NCI-H128 (cell line): ENCODE data around the gene VPS13D.

Experiments
- DNase-seq: peaks from one replicate; lab custom pipeline; 2025; ENCODE audit not compliant: unreplicated experiment; lab: John Stamatoyannopoulos, UW

VPS13D gene

DNA sequence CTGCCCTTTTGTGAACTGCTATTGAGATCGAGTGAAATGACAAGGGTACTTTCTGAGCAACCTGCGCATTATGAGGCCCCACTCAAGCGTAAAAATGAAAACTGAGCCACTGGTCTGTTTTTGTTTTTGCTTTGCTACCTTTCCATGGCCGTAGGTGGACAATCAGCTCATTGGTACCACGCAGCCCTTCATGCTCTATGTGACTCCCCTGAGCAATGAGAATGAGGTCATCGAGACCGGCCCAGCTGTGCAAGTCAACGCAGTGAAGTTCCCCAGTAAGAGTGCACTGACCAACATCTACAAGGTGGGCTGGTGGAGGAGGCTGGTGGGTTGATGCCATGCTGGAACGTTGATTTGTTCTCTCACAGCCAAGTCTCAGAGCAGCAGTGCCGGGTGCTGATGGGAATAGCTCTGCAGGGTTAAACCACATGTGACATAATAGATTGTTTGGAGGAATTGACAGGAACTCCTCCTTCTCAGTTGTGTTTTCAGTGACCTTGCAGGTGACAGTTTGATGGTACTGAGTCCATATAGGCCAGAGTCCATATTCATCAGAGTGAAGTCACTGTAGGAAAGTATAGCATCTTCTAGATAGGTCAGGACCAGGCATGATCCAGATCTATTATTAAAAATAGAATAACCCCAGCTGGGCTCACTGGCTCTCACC, 170.3 kb downstream of the VPS13D start:
- DNase-seq: peak; percentile 19

DNA sequence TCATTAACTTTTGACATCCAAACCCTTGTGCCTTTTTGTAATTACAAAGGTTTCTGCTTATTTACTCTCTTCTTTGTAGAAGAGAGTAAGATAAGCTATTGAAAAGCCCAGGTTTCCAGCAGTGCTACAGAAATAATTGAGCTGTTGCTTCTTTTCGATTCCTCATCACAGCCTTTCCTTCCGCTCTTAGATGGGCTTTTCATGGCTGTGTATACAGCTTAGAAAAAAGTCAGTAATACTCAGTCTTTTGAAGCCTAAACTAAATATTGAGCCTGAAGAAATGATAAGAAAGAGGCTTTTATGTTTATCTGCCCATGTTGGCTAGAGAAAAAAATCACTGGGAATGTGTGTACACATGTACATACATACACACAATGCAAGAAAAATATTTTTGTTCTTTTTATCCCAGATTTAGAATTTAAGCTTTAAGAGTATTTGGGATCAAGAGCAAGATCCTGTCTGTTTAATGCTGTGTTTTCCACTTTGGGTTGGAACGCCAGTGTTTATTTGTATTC, 172.4 kb downstream of the VPS13D start:
- DNase-seq: no peak

DNA sequence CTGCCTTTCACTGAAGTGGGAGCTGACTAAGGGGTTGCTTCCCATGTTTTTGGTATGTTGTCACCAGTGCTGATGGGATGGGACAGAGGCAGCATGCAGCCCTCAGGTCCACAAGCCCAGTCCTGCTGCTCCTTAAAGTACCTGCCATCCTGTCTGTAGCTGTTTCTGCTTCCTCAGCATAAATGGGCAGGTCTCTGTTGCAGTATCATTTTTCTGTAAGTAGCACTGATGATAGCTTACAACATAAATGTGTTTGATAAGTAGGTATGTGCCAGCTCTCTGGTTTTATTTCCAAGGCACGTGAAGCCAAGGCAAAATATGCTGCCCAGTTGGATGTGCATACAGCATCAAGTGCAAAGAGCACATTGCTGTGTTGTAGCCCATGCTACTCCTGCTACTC, 173.0 kb downstream of the VPS13D start:
- no peak for DNase-seq

DNA sequence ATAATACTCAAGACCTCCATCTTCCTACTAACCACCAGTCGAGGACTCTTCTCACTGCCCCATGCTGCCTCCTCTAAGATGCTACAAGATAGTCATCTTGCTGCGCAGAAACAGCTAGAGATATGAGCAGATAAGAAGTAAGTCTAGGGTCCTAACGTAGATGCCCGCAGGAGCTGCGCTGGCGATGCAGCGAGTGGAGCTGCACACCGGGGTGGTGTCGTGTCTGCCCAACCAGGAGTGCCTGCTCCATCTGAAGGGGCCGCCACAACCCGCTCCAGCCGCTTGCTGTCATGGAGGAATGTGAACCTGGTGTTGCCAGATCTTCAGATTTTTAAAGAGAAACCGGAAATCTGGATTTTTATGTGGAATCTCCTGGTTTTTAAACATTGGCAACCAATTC, 175.1 kb downstream of the VPS13D start:
- no peak for DNase-seq

DNA sequence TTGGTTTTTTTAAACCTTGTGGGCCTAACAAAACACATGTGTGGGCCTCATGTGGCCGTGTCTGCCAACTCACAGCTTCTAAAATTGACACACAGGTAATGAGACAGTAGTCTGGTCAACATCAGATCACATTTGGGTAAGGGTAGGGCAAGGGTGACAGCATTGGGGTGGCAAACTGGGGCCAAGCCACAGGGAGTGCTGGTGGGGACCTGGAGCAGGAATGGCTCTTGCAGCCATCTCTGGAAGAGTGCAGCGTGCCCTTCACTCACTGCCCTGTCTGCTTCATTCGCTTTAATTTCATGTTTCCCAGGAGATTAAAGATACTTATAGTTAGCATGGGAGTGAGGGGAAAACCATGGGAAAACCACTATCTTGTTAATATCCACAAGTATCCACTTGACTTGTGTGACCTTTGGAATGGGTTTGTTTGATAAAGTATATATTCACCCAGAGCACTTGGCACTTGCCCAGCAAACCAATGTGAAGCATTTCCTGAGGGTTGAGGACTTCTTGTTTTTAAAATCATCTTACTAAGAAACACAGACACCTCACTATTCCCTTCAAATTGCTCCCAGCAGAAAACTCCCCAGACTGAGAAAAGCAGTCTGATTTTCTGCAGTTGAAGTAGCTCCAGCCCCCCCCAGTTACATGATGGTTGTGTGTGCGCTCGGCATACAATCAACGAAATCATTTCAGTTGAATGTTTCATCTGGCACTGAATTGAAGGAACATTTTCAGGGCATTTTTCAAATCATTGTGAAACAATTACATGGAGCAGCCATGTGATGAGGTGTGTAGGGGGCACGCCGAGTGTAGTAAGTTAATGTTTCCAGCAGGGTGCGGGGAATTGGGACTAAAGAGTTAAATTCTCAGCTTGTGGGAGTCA, 175.7 kb downstream of the VPS13D start:
- no peak for DNase-seq

DNA sequence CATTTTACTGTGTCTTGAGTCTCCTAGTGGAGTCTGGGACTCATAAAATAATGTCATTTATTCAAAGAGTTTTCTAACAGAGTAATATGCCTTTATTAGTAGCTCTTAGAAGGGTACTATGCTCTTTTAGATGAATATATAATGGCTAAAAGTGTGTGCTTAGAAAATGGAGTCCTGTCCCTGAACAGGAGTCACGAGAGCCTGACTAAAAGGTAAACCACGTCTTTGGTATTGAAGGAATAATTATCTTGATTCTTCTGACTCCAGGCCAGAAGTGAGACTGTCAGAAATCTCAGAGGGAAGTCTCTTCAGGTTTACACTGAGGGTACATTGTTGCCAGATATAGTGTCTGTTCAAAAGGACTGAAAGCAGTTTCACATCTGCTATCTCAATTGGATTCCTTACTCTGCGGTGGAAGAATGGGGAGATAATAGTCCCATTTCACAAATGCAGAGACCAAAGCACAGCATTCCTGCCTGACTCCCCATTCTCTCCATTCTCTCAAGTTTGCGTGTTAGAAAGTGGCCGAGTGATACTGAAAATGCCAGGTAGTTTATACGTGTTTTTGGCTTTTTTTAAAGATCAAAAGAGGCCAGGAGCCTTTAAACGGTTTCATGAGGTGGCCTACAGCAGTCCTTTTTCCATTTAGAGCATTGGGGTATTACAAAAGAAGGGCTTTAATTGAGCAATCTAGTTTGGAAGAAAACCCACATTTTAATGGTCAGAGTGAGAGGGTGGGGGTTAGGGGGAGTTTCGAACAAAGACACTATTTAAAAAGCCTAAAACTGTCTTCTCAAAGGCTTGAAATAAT, 176.6 kb downstream of the VPS13D start:
- DNase-seq: no peak

DNA sequence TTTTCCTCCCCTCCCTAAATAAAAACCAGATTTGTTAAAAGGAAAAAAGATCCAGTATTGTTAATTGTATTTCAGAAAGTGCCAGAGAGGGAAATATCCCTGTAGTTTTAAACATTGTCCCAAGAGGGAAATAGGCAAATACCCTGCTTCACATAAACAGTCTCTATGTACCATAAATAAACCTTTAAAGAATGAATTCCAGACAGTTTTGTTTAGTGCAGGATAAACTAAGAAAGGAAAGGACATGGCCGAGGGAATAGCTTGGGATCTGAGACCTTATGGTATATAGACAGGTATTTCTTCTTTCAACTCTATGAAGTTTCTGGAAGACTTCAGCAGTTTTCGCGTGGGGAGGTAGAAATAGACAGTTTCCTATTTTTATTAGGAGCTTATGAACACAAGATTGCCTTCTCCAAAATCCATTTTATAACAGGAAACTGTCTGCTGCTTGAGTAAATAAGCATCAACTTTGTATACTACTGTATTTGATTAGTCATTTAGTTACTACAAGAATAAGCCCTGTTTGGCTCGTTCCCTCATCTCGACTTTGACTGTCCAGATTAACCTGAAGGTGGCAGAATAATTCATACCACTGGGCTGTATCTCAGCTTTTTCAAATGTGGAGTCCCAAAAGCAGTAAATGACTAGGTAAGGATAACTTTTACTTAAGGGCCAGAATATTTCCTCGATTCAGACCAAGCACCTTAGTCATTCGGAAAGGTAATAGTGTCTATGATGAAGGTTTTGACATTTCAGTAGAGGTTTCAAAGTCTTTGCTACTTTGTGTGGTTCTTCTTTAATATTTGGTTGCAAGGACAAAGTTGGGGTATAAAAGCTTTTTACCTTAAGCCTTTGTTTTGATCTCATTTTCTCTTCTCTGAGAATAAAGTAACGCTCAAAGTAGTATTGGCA, 177.5 kb downstream of the VPS13D start:
- DNase-seq: no peak

DNA sequence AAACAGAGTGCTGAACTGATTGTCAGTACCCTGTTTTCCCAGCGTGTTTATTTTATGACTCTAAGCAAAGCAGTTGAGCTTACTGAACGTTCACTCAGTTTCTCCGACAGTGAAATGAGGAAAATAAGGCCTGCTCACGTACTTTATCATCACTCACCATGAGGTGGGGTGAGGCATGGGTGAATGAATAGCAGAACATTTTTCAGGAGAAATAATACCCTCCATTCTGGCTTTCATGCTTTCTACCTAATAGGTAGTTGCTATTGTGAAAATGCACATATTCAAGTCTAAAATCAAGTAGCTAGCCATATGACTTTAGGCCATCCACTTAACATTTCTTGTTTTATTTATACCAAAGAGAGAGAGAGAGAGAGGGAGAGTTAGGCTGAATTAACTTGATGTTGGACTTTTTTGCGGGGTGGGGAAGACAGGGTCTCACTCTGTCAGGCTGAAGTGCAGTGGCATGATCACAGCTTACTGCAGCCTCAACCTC, 178.2 kb downstream of the VPS13D start:
- no peak for DNase-seq

DNA sequence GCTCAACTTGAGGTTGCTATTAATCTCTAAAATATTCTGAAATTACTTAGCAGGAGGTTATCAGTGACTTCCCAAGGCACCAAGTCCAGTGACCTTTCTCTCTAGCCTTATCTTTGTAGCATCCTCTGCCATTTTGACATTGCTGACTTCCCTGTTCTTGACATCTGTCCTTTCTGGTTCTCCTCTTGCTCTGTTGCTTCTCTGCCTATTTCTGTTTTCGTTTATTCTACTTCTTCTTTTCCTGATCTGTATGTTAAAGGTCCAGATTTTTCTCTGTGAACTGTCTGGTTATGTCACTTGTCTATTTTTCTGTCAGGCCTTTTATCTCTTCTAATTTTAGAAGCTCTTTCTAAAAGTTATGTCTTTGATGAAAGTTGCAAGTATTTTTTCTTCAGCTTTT, 178.8 kb downstream of the VPS13D start:
- DNase-seq: no peak

DNA sequence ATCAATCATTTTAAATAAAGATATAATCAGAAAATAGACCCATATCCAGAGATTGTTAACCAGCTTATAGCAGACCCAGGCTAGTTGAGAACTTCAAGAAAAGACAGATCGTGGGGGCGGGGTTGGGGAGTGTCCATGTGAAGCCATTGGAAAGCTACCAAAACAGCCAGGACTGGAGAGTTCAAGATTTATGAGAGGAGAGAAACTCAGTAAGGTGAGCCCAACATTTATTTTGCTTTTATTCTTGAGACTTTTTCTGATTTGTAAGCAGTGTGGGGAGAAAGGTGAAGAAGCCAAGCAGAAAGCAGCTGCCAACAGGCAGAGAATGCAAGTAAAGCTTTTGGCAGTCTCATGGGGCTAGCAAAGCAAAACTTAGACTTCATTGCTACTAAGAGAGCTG, 179.9 kb downstream of the VPS13D start:
- DNase-seq: no peak

DNA sequence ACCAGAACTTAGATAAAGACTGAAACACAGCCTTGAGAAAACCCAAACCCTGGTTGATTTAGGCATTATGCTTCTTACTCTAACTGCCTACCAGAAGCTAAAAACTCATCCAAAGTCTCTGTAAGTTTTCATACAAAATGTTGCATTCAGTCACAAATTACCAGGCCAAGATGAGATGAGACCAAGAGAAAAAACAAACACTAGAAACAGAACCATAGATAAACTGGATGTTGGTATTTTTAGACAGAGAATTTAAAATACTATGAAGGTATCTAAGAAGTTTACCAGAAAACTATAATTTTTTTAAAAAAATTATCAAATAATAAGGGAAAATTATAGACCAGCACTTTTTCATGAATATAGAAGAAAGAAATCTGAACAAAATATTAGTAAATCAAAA, 180.5 kb downstream of the VPS13D start:
- DNase-seq: no peak

DNA sequence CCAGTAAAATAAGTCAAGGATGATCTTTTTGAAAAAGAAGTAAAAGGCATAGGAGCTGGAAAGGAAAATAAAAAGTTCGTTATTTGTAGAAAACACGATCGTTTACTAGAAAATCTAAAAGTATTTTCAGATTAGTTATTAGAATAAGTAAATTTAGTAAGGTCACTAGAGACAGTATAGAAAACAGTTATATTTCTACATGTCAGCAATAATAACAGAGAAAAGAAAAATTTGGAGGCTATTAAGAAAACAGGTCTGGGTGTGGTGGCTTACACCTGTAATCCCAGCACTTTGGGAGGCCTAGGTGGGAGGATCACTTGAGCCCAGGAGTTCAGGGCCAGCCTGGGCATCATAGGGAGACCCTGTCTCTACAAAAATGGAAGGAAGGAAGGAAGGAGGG, 181.3 kb downstream of the VPS13D start:
- no peak for DNase-seq

DNA sequence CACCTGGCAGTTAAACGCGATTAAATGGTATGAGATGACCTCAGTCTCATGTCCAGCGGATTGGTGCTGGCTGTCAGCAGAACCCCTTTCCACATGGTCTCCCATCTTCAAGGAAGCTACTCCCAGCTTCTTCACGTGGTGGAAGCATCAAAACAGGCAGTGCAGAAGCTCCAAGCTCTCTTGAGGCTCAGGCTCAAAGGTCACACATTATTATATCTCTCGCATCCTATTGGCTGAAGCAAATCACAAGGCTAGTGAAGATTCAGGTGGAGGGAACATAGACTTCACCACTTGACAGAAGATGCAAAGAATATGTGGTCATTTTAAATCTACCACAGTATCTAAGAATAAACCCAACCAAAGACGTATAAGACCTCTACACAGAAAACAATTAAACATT, 181.9 kb downstream of the VPS13D start:
- no peak for DNase-seq

DNA sequence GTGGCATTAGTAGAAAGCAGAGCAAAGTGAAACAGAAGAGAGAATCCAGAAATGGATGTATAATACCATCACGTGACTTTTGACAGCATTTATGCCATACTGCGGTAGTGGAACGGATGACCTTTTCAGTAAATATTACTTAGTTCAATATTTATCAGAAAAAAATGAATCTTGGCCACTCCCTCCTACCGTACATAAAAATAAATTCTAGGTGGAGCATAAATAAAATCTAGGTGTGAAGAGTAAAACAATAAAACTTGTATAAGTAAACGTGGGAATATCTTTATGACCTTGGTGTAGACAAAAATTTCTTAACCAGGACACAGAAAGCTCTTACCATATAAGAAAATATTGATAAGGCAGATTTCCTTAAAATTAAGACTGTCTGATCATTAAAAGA, 182.6 kb downstream of the VPS13D start:
- DNase-seq: no peak

DNA sequence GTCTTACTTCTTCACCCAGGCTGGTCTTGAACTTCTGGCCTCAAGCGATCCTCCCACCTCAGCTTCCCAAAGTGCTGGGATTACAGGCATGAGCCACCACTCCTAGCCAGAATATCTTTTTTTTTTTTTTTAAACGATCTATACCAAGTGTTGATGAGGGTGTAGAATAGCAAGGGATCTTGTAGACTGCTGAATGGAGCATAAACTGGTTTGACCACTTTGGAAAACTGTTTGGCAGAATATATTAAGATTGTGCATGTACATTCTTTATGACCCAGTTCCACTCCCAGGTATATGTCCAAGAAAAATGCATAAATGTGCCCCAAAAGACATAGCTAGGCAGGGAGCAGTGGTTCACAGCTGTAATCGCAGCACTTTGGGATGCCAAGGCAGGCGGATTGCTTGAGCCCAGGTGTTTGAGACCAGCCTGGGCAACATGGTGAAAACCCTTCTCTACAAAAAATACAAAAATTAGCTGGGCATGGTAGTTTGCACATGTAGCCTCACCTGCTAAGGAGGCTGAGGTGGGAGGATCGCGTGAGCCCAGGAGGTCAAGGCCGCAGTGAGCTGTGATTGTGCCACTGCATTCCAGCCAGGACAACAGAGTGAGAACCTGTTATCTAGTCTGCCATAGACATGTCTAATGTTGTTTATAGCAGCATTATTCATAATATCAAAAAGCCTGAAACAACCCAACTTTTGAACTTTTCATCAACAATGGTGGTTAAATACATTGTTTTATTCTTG, 184.0 kb downstream of the VPS13D start:
- DNase-seq: no peak

DNA sequence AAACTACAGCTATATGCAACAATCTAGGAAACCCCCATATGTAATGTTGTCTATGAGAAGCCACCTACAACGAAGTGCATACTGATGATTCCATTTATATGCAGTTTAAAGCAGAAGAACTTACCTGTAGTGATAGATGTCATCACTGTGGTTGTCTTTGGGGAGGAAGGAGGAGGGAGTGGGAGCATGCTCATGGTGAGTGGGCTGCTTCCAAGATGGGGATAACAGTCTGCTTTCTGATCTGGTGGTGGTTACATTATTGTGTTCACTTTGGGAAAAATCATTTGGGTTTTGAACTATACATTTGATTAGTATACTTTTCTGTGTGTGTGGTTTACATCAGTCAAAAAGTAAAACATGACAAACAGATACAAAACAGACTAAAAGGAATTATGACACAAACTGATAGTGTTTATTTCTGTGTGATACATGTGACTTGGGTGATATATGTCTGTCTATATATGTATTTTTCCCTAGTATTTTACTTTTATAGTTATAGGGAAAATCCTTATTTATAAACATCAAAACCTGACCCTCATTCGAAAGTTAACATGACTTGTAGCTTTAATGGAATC, 184.7 kb downstream of the VPS13D start:
- no peak for DNase-seq

DNA sequence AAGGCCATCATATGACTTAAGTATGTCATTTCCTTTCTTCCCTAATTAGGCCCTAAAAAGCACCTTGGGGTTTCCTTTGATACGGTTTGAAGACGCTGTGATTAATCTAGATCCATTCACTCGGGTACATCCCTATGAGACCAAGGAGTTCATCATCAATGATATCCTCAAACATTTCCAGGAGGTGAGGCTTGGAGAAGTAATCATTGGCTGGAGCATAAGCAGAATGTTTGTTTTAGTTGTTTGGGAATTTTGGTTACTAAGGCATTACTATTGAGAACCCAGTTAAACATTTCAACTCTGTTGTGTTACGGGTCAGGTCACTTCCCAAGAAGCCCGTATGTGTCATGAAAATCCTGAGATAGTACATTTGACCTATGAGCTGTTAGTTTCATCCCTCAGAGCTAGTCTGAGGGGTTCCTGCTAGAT, 185.2 kb downstream of the VPS13D start:
- DNase-seq: no peak

DNA sequence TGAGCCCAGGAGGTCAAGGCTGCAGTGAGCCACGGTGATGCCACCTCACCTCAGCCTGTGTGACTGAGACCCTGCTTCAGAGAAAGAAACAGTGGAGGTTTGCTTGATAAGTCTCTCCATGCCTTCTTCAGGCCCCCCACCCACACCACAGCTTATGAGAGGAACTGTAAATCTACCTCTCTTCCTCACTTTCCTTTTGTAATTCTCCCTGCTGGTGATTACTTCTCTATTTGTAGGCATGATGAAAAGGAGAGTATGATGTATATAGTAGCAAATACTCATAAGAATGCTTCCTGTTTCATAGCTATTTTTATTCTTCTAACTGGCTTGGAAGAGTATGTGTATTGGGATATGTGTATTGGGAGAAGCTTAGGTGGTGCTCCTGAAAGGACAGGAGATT, 186.3 kb downstream of the VPS13D start:
- DNase-seq: no peak

DNA sequence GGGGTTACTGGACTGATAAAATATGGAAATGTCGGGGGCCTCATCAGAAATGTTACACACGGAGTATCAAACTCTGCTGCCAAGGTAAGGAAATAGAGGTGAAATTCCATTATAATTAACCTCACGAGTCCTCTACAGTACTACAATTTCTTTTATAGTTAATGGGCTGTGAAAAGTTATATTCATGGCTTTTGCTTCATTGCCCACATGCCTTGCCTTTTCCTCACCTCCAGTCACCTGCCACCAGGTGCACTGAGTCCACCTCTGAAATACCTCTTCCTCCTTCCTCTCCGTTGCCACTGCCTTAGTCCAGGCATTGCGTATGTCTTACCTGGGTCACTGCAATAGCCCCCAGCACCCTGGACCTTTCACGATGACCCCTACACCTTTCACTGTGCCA, 186.9 kb downstream of the VPS13D start:
- DNase-seq: no peak
